ENCODE measurements around the gene EZH2.

GRCh38 chr7:148773334-148773733 is 110.8 kb downstream of the EZH2 start:
- TF ChIP-seq EMX1 (CRISPR knock-in tag; IDR thresholded peaks at IDR 0.05) (no peak), NR3C1 (CRISPR knock-in tag; conservative IDR thresholded peaks at IDR 0.05; ENCODE audit: low read depth) (no peak), ATF2 (CRISPR knock-in tag; IDR thresholded peaks at IDR 0.05; ENCODE audit: borderline replicate concordance, low read depth) (no peak), IRF2 (CRISPR knock-in tag; IDR thresholded peaks at IDR 0.05; ENCODE audit: borderline replicate concordance, low read depth) (no peak)
- TF ChIP-seq, protein P1, sequence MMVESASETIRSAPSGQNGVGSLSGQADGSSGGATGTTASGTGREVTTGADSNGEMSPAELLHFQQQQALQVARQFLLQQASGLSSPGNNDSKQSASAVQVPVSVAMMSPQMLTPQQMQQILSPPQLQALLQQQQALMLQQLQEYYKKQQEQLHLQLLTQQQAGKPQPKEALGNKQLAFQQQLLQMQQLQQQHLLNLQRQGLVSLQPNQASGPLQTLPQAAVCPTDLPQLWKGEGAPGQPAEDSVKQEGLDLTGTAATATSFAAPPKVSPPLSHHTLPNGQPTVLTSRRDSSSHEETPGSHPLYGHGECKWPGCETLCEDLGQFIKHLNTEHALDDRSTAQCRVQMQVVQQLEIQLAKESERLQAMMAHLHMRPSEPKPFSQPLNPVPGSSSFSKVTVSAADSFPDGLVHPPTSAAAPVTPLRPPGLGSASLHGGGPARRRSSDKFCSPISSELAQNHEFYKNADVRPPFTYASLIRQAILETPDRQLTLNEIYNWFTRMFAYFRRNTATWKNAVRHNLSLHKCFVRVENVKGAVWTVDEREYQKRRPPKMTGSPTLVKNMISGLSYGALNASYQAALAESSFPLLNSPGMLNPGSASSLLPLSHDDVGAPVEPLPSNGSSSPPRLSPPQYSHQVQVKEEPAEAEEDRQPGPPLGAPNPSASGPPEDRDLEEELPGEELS (CRISPR knock-in tag; IDR thresholded peaks at IDR 0.05) = no peak
- TF ChIP-seq, protein P2, sequence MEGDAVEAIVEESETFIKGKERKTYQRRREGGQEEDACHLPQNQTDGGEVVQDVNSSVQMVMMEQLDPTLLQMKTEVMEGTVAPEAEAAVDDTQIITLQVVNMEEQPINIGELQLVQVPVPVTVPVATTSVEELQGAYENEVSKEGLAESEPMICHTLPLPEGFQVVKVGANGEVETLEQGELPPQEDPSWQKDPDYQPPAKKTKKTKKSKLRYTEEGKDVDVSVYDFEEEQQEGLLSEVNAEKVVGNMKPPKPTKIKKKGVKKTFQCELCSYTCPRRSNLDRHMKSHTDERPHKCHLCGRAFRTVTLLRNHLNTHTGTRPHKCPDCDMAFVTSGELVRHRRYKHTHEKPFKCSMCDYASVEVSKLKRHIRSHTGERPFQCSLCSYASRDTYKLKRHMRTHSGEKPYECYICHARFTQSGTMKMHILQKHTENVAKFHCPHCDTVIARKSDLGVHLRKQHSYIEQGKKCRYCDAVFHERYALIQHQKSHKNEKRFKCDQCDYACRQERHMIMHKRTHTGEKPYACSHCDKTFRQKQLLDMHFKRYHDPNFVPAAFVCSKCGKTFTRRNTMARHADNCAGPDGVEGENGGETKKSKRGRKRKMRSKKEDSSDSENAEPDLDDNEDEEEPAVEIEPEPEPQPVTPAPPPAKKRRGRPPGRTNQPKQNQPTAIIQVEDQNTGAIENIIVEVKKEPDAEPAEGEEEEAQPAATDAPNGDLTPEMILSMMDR (IDR thresholded peaks at IDR 0.05) = no peak
- TF ChIP-seq, protein P3, sequence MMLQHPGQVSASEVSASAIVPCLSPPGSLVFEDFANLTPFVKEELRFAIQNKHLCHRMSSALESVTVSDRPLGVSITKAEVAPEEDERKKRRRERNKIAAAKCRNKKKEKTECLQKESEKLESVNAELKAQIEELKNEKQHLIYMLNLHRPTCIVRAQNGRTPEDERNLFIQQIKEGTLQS (CRISPR knock-in tag; conservative IDR thresholded peaks at IDR 0.05) = no peak
- TF ChIP-seq, protein P4, sequence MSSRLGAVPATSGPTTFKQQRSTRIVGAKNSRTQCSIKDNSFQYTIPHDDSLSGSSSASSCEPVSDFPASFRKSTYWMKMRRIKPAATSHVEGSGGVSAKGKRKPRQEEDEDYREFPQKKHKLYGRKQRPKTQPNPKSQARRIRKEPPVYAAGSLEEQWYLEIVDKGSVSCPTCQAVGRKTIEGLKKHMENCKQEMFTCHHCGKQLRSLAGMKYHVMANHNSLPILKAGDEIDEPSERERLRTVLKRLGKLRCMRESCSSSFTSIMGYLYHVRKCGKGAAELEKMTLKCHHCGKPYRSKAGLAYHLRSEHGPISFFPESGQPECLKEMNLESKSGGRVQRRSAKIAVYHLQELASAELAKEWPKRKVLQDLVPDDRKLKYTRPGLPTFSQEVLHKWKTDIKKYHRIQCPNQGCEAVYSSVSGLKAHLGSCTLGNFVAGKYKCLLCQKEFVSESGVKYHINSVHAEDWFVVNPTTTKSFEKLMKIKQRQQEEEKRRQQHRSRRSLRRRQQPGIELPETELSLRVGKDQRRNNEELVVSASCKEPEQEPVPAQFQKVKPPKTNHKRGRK (CRISPR knock-in tag; IDR thresholded peaks at IDR 0.05; ENCODE audit: borderline replicate concordance) = no peak
